ENCODE data around the gene PEAK1.
A peak's percentile ranks its signal among the peaks of the same experiment; 100 is the strongest.

Gene PEAK1

DNA sequence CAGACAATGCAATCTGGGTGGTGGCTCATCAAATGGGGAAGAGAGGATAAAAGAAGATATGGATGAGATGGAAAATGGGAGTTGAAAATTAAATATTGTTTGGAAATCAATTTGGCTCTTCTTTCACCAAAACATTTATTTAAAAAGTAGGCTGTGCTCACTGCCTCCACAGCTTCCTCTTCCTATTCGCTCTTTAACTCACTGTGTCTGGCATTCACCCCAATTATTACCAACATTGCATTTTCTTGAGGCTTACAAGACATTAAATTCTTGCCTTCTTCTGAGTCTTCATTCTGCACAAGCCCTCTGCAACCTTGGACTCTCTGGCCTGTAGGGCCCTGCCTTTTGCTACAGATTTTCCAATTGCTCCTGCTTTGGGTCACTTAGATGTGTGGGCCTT is 296.1 kb downstream of the PEAK1 start:
- no peak for DNase-seq (ENCODE audit: low spot score)

DNA sequence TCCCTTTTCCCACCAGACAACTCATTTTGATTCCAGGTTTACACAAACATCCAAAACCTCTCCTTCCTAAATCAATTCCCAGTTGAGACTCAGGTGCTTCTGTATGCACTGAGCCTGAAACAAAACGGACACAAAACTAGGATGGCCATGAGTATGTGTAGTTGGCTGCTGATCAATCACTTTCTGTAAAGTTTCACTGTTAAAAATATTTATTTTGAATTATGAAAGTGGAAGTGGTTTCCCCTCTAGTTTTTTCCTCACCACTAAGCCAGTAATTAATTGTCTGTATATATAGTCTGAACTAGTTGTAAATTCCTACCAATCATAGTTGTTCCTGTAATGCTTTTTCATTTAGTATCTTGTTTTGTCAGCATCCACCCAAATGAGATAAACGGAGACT is 297.3 kb downstream of the PEAK1 start:
- no peak for DNase-seq (ENCODE audit: low spot score)

DNA sequence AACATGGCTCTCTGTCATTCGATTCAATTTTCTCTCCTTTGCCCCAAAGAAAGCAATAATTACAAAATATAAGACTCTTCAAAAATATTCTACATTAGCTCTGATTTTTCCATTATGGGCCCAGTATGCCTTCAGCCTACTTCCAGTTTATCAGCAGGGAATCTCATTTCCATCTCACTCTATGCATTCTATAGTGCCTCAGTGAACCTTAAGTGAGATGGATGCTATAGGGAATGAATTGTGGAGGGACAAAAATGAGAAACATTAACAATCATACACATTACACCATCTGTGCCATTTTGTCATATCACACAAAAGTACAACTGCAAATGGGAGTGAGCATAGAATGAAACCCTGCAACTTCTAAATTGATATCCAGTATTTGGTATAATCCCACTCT is 298.3 kb downstream of the PEAK1 start:
- no peak for DNase-seq (ENCODE audit: low spot score)

DNA sequence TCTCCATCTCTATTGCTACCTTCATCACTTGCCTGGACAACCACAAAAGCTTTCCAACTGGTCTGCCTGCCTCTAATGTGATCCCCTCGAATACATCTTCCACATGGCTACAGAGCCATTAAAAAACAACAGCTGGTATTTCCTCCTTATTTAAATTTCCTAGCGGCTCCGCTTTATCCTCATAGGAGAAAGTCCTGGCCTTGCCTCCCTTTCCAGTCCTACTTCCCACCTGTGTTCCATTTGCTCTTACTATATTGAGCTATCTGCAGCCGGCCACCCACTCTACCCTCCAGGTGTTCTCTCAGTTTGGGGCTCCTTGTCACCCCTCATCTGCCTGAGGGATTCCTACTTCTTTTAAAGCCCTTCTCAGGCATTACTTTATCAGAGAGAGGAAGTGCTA is 299.3 kb downstream of the PEAK1 start:
- no peak for DNase-seq (ENCODE audit: low spot score)

DNA sequence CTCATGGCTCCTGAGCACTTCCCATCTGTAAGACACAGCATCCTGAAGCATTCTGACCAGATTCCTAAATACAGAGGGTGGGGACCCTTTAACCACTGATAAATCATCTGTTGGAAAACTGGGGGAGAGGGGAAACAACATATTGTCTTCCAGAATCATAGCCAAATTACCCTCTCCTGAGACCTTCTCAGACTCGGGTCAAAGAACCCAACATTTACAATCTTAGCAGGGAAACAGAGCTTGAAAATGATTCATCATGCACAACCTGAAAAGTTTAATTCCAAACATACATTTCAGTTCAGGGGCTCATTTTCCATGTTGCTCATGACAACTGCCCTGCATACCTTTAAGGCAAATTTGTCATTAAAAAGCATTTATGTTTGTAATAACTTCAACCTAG is 300.5 kb downstream of the PEAK1 start:
- DNase-seq (ENCODE audit: low spot score), result no peak

DNA sequence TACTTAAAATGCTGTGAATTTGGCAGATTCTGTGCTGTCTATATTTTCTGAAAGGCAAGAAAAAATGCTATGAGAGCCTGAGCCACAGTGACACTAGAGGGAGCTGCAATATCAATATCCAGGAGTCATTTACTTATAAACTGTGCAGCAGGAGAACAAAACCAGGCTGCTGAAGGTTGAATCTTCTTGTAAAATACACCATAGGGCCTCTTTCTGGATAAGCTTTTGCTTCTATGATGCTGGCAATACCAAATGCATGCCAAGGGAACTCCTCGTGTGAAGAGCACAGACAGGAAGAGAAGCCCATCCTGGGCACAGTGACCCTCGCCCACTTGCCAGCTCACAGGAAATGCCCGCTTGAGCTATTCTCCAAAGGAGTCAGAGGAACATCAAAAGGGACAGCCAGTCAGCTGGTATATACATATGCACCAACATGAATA is 301.0 kb downstream of the PEAK1 start:
- peak; percentile 42 for DNase-seq (ENCODE audit: low spot score)

DNA sequence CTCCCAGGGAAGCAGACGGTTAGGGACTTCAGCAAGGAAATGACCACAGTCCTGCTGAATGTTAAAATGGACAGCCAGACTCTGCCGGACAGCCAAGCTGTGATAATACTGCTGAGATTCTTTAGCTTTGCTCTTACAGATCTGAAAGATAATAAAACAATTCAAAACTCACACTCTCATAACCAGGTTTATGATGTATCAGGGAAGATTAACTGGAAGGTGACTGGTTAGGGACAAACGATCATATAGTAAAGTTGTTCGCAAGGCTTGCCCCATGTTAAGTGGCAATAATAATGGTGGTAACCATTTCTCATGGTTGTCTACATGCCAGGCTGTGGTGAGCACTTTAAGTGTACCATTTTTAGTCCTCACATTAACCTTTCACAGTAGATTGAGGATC is 304.7 kb downstream of the PEAK1 start:
- DNase-seq (ENCODE audit: low spot score), result no peak

DNA sequence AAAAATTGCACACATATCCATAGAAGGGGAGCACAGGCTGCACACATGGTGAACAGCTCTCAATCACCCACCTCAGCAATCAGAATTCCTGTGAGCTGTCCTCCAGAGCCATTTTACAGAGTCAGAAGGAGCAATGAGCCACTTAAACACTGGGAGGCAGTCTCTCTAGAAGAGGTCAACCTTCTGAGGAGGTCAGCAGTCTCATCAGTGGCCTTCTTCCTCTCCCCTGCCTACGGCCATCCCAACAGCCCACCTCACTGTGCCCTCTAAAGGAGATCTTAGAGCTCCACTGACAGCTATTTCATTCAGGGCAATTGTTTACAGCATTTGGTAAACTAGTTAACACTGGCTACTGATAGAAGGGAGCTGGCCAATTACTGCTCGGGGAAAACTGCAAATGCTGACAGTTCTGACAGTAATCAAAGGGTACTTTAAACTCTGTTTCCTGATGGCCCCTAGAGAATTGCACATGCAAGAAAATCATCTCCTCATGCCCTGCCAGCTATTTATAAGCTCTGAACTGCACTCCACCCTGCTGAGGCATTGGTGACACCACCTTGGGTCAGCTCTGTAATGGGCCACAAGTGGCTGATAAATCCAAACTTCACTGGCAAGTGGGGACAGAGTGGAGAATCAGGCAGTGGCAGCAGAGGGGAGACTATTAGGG is 306.9 kb downstream of the PEAK1 start:
- no peak for DNase-seq (ENCODE audit: low spot score)

DNA sequence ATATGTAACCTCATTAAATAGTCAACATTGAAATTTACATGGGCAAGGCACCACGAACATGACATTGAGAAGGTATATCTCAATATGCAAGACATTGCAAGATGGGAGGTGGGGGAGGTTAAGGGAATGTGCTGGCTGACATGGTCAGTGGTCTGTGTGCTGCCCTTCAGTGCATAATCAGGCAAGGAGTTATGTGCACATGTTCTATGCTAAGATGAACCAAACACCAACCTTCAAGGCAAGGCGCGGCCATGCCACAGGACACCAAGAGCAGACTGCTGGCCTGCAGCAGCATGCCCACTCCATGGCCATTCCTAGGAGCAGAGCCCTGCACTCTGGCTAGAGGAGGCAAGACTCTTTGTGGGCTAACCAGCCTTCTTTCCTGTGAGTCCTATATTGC is 308.1 kb downstream of the PEAK1 start:
- no peak for DNase-seq (ENCODE audit: low spot score)

DNA sequence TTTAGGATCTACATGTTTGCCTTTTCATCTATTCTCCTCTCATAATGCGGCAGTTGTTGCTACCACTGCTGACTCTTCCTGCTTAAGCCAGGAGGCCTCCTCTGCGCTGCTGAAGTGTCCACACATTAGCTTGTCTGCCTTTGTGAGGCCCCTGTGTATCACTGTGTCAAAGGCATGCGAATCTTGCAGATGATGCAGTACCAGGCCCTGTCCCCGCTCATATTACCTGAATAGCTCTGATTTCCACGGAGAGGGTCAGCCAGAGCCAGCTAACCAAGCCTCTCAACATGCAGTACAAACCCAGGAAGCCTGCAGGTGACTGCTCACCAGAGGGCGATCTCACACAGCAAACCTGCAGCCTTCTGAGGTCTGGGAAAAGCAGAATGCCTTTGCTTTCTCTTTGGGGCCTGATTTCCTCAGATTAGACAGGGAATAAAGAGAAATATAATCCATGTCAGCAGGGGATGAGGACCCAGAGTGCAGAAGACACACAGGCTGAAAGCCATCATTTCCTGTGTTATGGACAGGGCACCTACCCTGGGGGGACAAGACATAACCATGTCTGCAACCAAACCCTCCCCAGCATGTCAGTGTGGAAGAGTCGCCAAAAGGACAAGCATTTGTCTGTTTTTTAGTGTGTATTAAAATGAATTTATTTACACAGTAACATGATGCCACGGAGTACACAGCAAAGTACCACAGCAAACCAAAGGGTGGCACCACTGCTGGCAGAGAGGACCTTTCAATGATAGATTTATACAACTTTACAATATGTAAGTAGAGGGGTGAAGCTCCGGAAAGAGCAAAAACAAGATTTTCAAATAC is 312.2 kb downstream of the PEAK1 start:
- DNase-seq (ENCODE audit: low spot score), result peak; percentile 6

DNA sequence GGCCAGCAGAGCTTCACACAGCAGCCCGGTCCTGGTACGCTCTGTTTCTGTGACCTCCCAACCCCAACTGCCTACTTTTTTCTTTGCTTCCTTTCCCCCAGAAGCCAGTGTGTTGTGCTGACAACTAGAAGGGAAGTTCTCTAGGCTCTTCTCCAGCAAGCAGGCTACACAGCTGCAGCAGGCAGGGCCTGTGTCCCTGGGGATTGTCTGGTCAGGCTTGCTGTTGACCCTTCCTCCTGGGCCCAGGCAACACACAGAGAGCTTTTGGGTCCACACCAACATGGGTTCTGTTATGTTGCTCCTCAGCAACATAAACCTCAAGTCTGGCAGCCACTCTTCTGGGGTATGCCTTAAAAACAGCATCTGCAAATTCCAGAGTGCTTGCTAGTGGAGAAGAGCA is 312.8 kb downstream of the PEAK1 start:
- no peak for DNase-seq (ENCODE audit: low spot score)

DNA sequence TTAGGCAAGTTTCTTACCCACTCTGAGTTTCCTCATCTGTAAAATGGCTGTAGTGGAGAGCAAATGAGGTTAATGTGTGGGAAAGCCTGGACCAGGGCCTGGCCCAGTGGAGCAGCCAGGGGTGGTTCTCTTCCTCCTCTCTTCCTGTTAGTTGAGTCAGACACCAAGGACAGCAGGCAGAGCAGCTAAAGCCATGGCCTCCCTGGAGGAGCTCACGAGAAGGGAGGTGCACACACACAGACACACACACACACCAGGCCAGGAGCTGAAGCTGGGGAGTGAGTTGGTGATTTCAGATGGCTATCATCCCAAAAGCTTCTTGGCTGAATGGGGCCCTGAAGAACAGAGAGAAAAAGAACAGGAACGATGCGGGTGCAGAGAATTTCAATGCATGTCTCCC is 315.7 kb downstream of the PEAK1 start:
- no peak for DNase-seq (ENCODE audit: low spot score)

DNA sequence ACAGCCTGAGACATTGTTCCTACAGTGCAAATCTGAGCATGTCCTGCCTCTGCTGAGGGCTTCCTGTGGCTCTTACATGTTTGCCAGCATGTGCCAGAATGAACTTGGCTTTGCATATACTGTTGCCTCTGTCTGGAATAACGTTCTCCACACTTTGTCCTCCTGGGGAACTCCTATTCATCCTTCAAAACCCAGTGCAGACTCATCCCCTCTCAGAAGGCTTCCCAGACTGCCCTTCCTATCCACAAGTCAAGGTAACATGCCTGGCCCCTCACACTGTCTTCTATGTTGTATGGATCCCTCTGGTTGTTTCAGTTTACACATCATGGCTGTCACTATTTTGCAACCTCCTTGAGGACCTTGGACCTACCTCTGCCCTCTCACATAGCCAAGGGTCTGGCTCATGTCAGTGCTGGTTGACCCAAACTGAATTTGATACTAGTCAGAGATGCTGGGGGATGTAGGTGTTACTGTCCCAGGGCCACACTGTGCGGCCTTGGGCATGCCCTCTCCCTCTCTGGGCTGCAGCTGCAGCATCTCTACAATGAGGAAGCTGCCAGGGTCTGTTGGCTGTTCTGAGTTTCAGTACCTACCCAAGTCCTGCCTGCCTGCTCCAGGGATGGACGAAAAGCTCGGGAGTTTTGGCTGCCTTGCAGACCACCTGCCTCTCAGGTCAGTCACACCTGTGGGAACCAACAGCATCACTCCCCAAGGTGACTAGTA is 320.0 kb downstream of the PEAK1 start:
- no peak for DNase-seq (ENCODE audit: low spot score)

DNA sequence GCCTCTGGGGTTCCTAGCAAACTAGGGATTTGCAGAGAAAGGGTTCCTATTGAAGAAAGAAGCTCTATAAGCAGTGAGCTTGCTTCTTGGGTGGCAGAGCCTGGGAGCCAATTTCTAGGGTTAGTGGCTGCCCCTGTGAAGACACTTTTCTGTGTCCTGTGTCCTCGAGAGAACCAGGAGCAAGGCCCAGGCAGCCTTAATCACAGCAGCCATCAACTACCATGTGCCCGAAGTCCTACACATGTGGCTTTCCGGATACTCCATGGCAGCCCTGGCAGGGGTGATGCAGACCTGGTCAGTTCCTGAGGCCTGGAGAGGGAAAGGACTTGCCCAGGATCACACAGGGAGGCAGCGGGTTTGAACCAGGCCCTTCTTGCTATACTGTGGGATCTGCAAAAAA is 321.3 kb downstream of the PEAK1 start:
- DNase-seq (ENCODE audit: low spot score), result no peak

DNA sequence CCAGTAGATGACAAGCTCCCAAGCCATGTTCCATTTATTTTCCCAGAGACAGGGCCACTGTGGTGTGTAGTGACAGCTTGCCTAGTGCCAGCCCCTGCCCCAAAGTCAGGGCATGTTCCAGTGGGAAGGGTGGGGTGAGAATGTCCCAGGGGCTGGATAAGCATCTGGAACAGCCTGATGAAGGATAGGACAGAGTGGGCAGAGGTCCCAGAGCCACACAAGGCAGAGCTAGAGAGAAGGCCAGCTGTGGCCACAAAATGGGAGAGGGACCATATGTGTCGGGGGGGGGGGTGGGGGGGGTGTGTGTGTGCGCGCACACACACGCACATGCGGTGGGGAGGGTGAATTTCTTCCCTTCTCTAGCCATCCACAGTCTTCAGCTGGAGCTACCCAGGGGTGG is 322.0 kb downstream of the PEAK1 start:
- DNase-seq (ENCODE audit: low spot score), result no peak

DNA sequence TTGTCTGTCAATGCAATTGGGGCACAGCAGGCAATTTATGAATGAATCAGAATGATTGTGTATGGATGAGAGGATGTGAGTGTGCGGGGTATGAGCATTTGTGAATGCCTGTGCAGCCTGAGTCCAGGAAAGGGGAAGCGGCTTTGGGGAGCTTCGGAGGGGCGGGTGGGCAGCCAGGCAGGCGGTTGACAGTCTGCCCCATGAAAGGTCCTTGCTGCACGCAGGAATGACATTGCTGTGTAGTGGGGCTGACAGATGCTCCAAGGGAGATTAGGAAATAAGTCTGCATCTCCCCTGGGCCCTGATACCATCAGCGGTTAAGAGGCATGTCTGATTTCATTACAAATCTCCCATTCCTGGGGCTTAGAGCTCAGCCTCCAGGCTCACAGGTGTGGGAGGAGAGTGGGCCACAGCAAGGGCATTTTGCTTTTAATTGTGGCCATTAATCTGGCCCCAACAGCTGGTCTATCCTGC is 322.6 kb downstream of the PEAK1 start:
- no peak for DNase-seq (ENCODE audit: low spot score)

DNA sequence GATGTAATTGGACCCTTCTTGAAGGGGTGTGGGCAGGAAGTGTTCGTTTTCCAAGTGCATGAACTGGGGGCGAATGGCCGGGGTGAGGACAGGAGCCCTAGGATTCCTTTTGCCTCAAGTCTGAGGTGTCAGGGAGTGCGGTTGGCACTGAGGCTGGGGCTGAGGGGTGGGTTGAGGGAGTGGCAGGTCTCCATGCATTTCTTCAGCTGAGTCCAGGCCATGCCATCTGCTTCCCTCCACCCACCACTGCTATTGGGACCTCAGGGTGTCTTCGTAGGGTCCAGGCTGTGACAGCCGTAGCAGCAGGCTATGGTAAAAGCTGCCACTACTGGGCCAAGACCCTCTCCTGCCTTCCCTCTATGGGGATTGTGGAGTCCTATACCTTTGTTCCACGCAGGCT is 323.4 kb downstream of the PEAK1 start:
- DNase-seq (ENCODE audit: low spot score), result no peak

DNA sequence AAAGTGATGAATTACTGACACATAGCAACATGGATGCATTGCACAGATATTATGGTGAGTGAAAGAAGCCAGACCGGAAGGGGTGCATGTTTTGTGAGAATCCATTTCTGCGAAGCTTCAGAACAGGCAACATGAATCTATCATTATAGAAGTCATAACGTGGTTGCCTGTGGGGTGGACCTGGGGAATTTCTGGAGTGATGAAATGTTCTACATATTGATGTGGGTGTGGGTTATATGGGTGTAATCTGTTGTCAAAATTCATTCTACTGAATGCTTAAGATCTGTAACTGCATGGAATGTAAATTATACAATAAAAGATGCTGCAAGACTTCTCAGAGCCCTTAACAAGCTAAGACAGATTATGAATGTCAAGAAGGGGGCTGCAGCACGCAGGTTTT is 323.8 kb downstream of the PEAK1 start:
- no peak for DNase-seq (ENCODE audit: low spot score)

DNA sequence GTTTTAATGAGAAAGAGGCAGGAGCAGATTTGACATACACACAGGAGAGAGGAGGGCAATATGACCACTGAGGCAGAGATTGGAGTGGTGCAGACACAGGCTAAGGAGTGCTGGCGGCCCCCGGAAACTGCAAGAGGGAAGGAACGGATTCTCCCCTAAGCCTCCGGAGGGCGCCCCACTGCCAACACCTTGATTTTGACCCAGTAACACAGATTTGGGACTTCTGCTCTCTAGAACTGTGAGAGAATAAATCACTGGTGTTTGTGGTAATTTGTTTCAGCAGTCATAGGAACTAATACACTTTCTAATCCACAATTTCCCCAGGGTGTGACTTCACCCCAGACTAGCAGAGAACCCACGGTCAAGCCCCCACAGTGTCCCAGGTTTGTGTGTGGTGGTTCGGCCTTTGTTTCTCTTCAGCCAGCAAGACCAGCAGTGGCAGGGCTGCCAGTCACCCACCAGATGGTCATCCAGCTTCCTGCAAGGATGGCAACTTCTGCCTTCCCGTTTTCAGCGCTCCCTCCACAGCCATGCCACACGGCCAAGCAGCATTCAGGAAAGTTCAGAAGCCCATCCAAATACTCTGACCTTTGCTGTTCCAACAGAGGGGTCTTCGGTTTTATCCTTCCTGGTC is 325.4 kb downstream of the PEAK1 start:
- DNase-seq (ENCODE audit: low spot score), result no peak

DNA sequence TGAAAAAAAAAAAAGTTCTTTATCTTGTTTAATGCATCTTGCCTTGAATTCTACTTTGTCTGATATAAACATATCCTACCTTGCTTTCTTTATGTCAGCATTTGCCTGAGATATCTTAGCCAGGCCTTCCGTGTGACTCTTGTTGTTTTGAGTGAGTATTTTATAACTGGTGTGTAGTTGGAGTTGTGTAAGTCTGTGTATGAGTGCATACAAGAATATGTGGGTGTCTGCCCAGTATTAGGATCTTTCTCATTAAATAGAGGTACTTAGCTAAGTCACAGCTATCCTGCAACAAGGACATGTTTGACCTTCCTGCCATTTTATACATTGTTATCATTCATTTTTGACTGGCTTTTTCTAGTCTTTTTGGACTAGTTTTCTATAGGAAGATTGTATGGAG is 326.5 kb downstream of the PEAK1 start:
- no peak for DNase-seq (ENCODE audit: low spot score)

DNA sequence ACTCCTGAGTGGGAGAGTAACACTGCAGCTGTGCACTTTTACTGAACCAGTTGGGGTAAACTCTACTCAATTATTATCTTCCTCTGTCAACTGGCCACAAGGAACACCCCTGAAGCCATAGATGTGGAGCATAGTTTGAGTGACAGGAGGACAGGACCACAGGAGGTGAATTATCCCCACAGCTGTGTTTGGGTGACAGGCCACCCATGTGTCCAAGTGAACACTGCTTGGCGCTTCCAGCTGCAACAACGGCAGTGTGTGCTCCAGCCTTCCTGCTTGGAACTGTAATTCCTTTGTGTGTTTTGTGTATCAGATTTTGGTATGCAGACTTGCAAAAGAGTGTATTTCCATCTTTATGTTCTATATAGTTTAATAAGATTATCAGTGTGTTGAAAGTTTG is 328.8 kb downstream of the PEAK1 start:
- DNase-seq (ENCODE audit: low spot score), result no peak

DNA sequence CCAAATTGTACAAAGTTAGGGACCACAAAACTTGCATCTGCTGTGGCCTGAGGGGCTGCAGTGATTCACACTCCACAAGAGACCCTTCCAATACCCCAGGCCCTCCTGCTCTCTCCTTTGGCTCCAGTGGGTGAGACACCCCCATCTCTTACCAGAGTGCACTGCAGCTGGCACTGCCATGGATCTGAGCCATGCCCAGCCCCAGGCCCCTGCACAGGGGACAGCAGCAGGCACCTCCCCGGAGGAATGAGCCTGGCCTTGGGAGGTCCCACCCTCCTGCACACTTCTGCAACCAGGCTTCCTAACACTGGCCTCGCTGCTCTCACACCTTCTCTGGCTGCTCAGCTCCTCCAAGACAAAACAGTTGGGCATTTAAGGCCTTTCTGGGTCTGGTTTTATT is 332.7 kb downstream of the PEAK1 start:
- DNase-seq (ENCODE audit: low spot score), result no peak

DNA sequence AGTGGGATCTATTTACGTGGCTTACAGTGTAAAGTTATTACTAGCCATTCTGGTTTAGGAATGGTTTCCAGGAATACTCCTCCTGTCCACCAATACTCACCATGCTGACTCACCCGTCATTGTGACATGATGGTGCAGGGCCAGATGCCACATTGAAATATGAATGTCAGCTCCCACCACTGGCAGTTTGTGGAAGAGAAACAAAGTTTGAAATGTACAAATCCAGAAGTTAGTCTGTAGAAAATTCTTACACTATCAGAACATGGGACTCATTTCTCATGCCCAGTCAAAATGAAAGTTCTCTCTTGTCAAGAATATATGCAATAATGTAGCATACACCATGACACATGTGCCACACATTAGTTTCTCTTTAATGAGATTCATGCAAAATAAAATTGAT is 334.6 kb downstream of the PEAK1 start:
- DNase-seq (ENCODE audit: low spot score), result no peak

All from CD4-positive, alpha-beta T cell treated with Interleukin-15 for 4 hours (primary cell).